Embryonic facial prominence (tissue), 1 donor: Measurements from ENCODE around the gene PGLYRP1.

Experiments used
- DNase-seq: peaks from one replicate; pipeline ENCODE4 v3.0.0-alpha.2; 2016; ENCODE audit errors: extremely low spot score

The PGLYRP1 gene

DNA sequence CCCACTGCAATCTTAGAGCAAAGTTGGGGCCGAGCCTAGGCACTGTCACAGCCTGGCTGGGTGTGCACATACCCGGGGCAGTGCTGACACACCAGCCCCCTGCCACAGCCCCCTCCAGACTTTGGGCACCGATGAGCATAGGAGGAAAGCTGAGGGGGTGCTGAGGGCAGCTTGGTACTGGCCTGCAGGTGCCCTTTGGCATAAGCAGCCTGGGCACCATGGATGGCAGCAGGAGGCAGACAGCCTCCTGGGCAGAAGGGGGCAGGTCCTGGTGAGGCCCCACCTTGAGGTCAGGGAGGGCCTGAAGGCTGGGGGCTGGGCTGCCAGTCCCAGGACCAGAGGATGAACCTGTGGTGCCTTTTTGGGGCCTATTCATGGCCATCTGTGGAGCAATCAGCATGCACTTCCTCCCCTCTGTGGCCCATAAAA lies 9.8 kb upstream of the PGLYRP1 start:
- DNase-seq: no peak

DNA sequence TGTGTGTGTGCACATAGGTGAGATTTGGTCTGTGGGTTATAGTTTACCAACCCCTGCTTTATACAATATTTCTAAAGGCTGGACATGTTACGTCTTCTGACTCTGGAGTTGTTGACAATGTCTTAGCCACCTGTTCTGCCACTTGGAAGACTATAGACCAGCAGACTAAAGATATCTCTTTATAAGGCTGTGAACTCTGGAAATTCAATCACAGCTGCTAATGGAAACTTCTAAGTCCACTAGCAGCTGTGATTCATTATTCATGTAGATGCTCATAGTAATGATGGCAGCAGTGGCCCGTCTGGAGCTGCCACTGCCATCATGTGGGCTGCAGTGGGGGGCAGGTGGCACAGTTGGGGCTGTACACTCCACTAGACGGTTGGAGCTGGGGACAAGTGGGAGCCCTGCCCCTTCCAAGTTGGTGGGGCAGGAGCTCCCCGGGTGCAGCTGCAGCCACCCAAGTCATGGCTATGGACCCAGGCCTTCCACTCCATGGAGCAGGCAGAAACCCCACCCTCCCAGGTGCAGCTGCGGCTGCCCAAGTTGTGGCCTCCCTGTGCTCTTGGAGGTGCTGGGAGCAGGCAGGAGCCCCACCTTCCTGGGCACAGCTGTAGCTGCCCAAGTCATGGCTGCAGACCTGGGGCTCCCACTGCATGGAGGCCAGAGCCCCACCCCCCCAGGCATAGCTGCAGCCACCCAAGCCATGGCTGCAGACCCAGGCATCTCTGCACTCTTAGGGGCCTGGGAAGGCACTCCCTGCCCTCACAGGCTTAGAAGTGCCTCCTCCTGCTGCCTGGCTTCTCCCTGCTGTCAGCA lies 9.1 kb upstream of the PGLYRP1 start:
- no peak for DNase-seq

DNA sequence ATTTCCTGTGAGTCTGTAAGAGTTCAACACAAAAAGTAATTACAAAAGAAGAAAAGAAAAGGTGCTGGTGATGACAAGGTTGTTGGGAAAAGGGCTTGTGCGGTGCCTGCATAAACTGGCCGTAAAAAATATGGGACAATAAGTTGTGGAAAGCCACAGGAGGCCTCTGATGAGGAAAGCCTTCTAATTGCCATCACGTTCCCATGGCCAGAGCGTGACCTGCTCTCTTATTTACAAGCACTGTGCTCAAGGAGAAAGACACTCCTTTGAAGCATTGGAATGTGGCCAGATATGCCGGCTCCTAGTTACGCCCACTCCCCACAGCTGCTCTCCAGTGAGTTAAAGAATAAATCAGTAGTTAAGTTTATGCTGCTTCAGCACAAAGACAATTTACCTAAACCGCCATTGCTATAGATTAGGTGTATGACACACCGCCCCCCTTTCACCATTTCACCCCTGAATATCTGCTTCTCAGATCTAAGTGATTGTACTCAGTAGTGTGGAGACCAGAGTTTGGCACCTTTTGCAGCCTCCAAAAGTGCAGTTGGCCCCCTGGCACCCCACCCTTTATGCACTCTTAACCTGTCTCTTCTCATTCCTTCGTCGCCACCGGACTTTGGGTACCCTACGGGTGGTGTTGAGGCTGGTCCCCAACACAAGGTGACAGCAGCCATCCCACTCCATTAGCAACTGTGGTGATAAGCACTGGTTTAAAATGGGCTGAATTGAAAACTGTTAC lies 8.1 kb upstream of the PGLYRP1 start:
- DNase-seq: no peak

DNA sequence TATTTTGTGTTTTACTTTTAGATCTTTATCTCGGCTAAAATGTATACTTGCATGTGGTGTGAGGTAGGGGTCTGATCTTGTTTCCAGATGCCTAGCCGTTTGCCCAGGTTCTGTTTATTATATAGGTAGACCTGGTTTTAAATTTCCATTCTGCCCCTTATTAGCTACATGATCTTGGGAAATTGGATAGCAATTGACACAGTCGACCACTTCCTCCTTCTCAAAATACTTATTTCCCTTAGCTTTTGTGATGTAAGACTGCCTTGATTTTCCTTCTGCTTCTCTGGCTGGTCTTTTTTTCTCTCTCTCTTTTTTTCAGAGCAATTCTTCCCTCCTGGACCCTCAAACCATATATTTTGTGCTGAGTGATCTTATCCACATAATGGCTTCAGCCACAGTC lies 3.0 kb upstream of the PGLYRP1 start:
- no peak for DNase-seq

DNA sequence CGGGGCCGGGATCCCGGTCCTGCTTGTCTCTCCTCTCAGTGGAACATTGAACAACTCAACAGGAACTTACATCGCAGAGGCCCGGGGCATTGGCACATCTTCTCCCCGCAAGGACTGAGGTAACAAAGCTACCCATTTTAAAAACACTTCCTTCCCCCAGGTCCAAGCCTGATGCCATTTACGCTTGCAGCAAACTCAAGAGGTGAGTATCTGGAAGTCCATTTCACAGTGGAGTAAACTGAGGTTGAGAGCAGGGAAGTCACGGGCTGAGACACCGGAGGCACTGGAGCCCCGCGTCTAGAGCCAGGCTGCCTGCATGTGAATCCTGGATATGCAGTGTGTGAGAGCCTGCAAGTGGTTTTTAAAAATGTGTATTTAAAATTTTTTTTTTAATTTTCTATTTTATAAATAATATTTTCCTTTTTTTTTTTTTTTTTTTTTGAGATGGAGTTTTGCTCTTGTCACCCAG lies 492 bp upstream of the PGLYRP1 start:
- DNase-seq: no peak

DNA sequence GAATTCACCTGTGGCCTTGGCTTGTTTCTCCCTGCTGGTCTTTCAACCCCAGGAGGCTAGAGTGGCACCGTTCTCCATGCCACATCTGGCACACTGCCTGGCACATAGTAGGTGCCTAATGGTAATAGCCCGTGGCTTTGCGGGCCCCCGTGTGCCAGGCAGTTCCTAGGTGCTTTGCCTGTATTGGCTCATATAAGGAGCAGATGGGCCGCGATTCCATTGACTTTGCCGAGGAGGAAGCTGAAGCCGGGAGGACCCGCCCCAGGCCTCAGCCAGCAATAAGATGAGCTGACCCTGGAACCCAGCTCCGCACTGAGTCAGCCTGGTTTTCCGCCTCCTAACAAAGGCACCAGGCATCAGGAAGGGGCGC lies 807 bp downstream of the PGLYRP1 start:
- DNase-seq: peak; percentile 11

DNA sequence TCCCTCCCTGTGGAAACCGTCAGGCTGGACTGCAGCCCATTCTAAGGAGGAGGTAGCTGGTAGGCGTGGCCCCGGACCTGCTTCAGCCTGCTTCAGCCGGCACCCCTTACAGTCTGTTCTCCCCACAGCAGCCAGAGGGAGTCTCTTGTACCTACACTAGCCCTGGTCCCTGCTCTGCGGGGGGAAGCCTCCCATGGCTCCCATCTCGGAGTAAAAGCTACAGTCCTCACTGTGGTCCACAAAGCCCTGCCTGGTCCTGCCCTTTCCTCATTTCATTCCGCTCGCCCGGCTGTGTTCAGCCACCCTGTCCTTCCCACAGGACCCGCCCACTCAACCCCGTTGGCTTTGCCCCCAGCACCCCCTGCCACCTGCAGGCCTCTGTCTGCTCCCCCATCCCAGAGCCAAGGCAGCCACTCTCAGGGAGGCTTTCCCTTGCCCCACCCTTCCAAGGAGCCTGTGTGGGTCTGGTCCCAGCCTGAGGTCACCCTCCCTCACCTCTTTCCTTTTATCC lies 1.3 kb downstream of the PGLYRP1 start:
- DNase-seq: no peak

DNA sequence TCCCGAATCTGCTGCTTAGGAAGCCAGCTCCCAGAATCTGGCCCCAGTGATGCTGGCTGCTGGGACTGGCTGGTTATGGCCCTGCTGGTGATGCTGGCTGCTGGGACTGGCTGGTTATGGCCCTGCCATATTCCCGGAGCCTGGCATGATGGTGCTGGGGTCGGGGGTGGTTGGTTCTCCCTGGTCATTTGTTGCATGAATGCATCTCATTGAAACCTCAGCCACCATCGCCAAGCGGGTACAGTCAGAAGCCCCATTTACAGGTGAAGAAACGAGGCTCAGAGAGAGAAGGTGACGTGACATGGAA lies 2.1 kb downstream of the PGLYRP1 start:
- DNase-seq: no peak

DNA sequence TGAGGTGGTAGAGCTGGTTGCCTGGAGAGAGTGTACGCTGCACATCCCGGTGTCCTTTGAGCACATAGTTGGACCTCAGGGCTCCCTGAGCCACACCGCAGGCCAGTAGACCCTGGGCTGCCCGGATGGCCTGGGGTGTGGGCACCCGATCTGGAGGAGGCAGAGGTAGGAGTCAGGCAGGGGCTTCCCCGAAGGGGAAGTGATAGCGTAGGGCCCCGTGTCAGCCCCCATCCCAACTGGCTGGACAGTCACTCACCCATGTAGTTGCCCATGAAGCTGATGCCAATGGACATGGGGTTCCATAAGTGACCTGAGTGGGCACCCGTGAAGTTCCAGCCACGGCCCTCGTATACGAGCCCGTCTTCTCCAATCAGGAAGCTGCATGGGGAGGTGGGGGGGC lies 3.6 kb downstream of the PGLYRP1 start:
- no peak for DNase-seq

DNA sequence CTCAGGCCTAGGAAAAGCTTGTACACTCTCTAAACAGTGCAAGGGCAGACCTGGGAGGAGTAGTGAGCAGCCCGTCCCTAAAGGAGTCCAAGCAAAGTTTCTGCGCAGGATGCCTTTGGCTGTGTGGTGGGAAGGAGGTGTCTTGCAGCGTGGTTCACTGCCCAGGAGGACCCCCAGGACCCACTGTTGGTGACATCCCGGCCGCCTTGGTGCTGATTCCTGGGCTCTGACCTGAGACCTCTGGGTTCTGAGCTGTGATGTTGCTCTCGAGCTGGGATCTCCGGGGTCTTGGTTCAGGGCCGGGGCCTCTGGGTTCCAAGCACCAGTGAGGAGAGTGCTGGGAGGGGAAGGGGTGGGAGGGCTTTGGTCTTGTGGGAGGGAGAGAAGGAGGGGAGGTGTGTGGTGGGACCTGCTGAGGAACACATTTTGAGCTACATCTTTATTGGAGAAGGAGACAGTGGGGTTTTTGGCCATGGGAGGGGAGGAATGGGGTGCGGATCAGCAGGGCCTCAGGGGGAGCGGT lies 4.1 kb downstream of the PGLYRP1 start:
- DNase-seq: no peak

DNA sequence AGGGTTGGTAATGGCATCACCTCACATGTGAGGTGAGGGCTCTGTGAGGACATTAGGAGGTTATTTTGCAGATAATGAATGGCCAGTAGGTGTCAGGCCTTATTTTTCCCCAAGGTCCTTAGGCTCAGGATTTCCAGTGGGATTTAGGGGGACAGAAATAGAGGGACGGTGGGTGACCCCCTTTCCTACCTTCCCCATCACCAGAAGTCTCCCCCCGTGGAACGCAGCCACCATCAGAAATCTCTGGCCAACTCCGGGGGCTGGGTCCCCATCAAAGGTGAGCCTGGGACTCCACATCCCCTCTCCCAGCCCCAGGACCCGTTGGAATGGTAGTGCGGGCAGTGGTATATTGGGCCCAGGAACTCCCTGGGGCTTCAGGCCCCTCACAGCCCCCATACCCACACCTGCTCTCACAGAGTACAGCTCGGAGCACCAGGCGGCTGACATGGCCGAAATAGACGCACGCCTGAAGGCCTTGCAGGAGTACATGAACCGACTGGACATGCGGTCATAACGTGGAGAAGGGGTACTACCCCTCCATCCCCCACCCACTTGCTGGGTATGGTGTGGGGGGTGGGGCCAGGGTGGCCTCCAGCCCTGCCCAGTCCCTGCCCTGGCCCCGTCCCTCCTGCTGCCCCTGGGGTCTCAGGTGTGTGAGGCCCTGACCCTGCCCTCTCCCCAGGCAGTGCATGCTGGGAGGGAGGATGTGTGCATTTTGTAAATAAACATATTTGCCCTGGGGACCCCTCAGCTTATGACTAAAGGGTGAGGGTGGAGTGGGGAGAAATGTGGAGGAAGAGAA lies 4.8 kb downstream of the PGLYRP1 start:
- DNase-seq: no peak

DNA sequence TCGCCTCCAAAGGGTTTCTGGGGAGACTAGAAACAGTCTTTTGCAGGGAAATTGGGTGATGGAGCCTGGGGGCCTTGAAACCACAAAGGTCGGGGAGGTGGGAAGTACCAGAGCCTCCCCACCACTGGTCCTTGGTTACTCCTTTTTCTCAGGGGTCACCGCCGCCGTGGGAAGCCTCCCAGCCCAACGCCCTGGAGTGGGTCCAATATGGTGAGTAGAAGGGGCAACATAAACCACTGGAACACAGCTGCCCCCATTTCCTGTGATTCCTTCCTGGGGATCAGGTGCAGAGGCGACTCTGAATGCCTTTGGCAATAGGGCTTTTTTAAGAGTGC lies 5.8 kb downstream of the PGLYRP1 start:
- no peak for DNase-seq

DNA sequence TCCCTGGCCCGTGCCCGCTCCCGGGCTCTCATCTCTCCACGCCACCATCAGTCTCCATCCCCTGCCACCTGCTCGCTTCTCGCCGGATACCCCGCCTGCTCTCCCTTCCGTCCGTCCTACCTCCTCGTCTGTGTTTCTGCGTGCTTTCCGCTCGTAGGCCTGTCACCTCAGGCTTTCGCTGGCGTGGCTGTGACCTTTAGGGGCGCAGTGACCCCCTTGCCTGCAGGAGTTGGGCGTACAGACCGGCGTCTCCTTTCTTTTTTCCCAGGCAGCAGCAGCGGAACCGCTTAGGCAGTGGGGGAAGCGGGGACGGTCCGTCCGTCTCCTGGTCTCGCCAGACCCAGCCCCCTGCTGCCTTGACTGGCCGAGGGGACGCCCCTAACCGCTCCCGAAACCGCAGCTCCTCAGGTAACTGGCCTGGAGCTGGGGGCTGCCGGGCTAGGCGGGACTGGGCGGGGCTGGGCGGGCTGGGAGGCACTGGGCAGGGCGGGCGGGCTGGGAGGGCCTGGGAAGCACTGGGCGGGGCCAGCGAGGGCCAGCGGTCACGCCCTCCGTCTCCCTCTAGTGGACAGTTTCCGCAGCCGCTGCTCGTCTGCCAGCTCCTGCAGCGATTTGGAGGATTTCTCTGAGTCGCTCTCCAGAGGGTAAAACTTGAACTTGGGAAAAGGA lies 6.3 kb downstream of the PGLYRP1 start:
- peak; percentile 28 for DNase-seq

DNA sequence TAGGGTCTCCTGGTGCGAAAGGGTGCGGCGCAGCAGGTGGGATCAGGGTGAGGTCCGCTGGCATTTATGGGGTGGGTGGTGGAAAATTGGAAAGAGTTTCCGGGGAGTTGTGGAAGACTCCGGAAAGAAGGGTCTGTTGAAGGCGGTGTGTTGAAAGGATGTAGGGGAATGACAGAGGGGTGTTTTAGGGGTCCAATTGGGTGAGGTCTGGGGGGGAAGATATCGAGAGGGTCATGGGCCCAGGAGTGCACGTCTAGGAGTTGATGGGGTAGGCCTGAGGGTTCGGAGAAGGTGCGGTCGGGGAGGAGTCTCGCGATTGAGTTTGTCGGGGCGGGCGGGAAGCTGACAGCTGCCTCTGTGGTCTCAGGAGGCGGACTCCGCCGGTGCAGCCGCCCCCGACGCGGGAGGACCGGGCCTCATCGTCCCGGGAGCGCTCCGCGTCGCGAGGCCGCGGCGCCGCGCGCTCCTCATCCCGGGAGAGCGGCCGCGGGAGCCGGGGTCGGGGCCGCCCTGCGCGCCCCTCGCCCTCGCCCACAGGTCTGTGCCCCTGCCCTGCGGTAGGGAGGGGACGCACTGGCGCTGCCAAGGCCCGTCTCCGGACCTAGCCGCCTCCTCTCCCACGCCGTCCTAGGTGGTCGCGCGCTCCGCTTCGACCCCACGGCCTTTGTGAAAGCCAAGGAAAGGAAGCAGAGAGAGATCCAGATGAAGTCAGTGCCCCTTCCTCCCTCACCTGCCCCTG lies 7.0 kb downstream of the PGLYRP1 start:
- no peak for DNase-seq

DNA sequence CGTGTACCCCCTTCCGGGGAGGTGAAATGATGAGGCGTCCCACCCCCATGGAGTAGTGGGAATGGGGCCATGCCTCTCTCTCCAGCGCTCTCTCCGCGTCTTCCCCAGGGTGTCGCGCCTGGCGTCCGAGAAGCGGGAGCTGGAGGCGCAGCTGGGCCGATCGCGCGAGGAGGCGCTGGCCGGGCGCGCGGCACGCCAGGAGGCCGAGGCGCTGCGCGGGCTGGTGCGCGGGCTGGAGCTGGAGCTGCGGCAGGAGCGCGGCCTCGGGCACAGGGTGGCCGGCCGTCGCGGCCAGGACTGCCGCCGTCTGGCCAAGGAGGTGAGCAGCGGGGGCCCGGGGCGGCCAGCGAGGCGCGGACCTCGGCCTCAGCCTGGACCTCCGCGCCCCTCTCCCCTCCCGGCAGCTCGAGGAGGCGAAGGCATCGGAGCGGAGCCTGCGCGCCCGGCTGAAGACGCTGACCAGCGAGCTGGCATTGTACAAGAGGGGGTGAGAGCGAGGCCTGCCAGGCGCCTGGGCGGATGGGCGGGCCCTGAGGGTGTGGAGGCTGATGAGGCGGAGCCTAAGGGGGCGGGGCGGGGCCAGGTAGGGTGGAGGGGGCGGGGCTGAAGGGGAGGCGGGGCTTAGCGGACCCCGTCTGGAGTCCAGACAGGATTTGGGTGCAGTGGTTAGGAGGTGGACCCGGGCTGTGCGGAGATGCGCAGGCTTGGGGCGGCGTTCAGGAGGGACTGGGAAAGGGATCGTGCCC lies 7.7 kb downstream of the PGLYRP1 start:
- DNase-seq: no peak

DNA sequence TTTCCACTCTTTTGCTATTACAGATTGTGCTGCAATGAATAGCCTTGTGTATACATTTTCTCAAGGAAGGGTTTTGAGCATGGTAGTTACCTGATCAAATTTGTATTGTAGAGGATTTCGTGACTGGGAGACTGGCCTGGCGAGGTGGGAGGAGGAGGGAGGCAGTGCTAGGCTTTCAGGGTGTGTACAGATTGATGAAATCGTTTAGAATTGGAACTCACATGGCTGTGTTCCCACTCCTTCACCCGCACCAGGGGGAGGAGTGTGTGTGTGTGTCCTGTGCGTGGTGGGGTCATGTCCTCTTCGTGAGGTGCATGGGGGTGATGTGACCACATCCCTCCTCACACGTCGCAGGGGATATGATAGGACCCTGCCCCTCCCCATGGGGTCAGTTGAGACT lies 8.3 kb downstream of the PGLYRP1 start:
- DNase-seq: no peak

DNA sequence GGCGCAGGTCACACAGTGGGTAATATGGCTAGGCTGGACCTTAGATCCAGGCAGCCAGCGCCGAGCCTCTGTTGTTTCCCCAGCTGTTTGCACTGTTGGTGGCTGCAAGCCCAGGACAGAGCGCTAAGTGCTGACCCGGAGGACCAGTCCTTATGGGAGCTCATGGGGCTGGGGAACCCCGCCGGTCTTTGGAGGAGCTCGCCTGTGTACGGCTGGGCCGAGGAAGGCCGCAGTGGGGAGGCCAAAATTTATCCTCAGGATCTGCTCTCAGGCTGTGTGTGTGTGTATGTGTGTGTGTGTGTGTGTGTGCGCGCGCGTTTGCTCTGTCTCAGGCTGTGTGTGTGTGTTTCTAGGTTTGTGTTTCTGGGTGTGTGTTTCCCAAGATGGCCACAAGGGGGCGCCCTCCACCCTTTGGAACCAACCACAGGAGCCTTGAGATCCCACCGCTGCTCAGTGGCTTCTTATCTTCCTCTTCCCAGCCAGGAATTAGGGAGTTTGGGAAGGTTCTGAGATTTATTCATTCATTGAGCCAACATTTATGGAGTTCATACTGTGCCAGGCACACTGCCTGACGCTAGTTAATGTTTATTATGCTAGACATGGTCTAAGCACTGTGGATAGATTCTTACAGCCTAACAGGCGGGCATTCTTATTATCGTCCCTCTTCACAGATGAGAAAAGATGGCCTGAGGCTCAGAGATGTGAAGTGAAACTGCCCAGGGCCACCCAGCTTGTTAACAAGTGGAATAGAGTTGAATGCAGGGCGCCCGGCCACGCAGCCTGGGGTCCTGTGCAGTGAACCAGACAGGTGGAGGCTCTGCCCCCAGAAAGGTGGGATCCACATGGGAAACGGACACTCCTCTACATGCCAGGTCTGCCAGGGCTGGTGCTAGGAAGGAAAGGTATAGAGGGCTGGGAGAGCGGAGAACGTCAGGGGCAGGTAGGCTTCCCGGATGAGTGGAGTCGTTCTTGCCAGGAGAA lies 13.0 kb downstream of the PGLYRP1 start:
- DNase-seq: no peak

DNA sequence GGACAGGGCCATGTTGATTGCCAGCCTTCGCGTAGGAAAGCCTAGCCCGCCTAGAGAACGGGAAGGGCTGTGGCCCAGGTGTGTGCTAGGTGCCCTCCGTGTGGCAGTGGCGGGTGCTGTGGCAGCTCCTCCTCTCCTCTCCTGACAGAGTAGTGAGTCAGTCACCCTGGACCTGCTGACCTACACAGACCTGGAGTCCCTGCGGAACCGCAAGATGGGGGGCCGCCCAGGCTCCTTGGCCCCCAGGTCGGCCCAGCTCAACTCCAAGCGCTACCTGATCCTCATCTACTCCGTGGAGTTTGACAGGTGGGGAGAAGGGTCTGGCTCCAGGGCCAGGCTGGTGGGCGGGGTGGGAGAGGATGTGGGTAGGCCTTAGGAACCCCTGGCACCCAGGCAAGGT lies 16.4 kb downstream of the PGLYRP1 start:
- no peak for DNase-seq

DNA sequence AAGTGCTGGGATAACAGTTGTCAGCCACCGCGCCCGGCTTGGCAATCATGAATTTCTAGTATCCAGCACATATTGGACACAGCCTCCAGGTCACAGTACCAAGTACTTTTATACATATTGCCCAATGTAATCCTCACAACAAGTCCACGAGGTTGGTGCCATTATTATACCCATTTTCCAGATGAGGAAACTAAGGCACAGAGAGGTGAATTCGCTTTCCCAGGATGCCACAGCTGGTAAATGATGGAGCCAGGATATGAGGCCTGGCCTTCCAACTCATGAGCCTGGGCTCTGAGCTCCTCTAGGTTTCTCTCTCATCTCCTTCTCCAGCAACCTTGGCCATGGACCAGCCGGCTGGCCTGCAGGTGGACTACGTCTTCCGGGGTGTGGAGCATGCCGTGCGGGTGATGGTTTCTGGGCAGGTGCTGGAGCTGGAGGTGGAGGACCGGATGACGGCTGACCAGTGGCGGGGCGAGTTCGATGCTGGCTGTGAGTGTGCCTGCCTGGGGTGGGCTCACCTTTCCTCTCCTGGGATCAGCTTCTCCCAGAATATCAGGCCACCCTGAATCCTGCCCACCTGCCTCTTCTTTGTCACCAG lies 20.1 kb downstream of the PGLYRP1 start:
- no peak for DNase-seq
